HepG2 (cell line): ENCODE data around the gene IPPK. TPM values are rescaled to one million over a fixed set of nuclear protein-coding genes. Genes with fewer than 3 reads are reported as not detected.

Experiments used
- FOXO1 ChIP-seq: sonication (generic); formaldehyde crosslinking; IDR thresholded peaks from 2 replicates; pipeline ENCODE4 v1.4.0; 2020; ENCODE audit warnings: missing genetic modification reagents
- GTF2F1 ChIP-seq: fragments of 150-350 bp; IDR thresholded peaks from 2 replicates; pipeline ENCODE4 v1.6.1; 2014; ENCODE audit warnings: low read length
- GTF3A ChIP-seq: sonication (generic); formaldehyde crosslinking; conservative IDR thresholded peaks from 2 replicates; pipeline ENCODE4 v1.4.0; 2020; ENCODE audit warnings: mild to moderate bottlenecking, missing genetic modification reagents
- HCFC1 ChIP-seq: fragments of 150-350 bp; IDR thresholded peaks from 2 replicates; pipeline ENCODE4 v1.6.1; 2014; ENCODE audit warnings: low read depth, low read length
- NRL ChIP-seq: sonication (generic); formaldehyde crosslinking; IDR thresholded peaks from 2 replicates; pipeline ENCODE4 v1.5.0; 2020; ENCODE audit warnings: missing genetic modification reagents, mild to moderate bottlenecking, moderate library complexity, borderline replicate concordance
- SOX6 ChIP-seq, 2 experiments: fragments of 450-650 bp in 1 of 2; sonication (generic) in 1 of 2; formaldehyde crosslinking in 1 of 2; IDR thresholded peaks; 2 replicates each; pipeline versions ENCODE4 v1.4.0 to v1.6.1; 2017 to 2020; ENCODE audit warnings: antibody characterized with exemption in 1 of 2, mild to moderate bottlenecking in 1 of 2, missing genetic modification reagents in 1 of 2
- ZBTB40 ChIP-seq, 2 experiments: fragments of 450-650 bp in 1 of 2; sonication (generic) in 1 of 2; formaldehyde crosslinking in 1 of 2; IDR thresholded peaks; 2 replicates each; pipeline versions ENCODE4 v1.6.1 to v1.8.0; 2016 to 2022; ENCODE audit warnings: antibody characterized with exemption in 1 of 2, mild to moderate bottlenecking in 1 of 2, missing genetic modification reagents in 1 of 2
- ZBTB42 ChIP-seq: sonication (generic); formaldehyde crosslinking; IDR thresholded peaks from 2 replicates; pipeline ENCODE4 v1.5.0; 2020; ENCODE audit warnings: mild to moderate bottlenecking, missing genetic modification reagents
- ZNF280D ChIP-seq: sonication (generic); formaldehyde crosslinking; IDR thresholded peaks from 2 replicates; pipeline ENCODE4 v1.5.1; 2020; ENCODE audit warnings: mild to moderate bottlenecking, missing genetic modification reagents
- ZNF598 ChIP-seq: sonication (generic); formaldehyde crosslinking; IDR thresholded peaks from 2 replicates; pipeline ENCODE4 v1.5.1; 2020; ENCODE audit warnings: mild to moderate bottlenecking, missing genetic modification reagents, borderline replicate concordance
- ZNF687 ChIP-seq: sonication (generic); formaldehyde crosslinking; IDR thresholded peaks from 2 replicates; pipeline ENCODE4 v1.5.1; 2020; ENCODE audit warnings: mild to moderate bottlenecking, missing genetic modification reagents, moderate library complexity
- ZNF891 ChIP-seq: sonication (generic); formaldehyde crosslinking; IDR thresholded peaks from 2 replicates; pipeline ENCODE4 v1.5.0; 2020; ENCODE audit warnings: mild to moderate bottlenecking, missing genetic modification reagents
- polyA plus RNA-seq, 8 experiments: library from polyadenylated mRNA; depleted of rRNA in 3 of 8; stranded (reverse) in 7 of 8; unstranded in 1 of 8; fragments of >200 nt; fragmentation: Illumina TruSeq in 4 of 8; extraction: Trizol in 4 of 8; gene quantifications; 2 replicates each; pipeline versions ENCODE4 v1.2.1 to v1.2.3, GENCODE V29; 2011 to 2016; ENCODE audit warnings: low read depth in 4 of 8, missing spikeins in 1 of 8, mixed read lengths in 1 of 8; ENCODE audit not compliant: insufficient read depth in 1 of 8
- total RNA-seq, 5 experiments: library from RNA; depleted of rRNA; stranded (reverse); fragments of >200 nt; fragmentation: Illumina TruSeq; extraction: Trizol; gene quantifications; 2 replicates each; pipeline ENCODE4 v1.2.3, GENCODE V29; 2016; ENCODE audit warnings: low read depth in 1 of 5

The IPPK gene
- total and polyA plus RNA-seq, 2 of the 13 experiments (the other 11 are each of a cell fraction or from before 2014, with no cell fraction given): 9.9 to 14.1 TPM

DNA sequence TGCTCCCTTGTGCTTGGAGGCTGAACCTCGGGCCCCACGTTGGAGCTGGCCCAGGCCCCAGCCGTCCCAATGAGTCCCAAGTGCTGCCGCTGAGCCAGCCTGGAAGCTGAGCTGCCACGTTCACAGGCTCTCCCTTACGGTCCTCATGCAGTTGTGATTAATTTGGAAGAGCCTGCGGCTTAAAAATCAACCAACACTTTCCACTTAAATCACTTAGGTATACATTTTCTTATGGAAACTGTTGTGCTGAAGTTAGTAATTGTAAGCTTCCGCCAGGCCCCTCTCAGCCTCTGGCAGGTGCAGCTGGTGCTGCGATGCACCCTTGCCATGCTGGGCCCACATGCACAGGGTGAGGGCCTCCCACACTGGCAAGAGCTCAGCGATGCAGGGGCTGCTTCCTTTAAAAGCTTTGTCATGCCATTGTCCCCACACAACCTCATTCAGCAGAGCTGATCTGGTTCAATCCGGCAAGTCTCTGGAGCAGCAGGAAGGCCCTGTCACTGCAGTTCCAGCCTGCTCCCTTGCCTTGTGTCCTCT is 61.0 kb downstream of the IPPK start (continued):
- no peak for TF ChIP-seq GTF3A (CRISPR knock-in tag)
- TF ChIP-seq GTF2F1: no peak
- TF ChIP-seq HCFC1: no peak
- TF ChIP-seq ZNF891 (CRISPR knock-in tag): peak; percentile 68; the same call in 1 of the 2 replicates
- peak; percentile 18; the same call in 1 of the 2 replicates for TF ChIP-seq ZNF598 (CRISPR knock-in tag)
- peak; percentile 74; the same call in 1 of the 2 replicates for TF ChIP-seq NRL (CRISPR knock-in tag)
- no peak for TF ChIP-seq FOXO1 (CRISPR knock-in tag)
- TF ChIP-seq ZBTB42 (CRISPR knock-in tag): no peak
- TF ChIP-seq ZNF687 (CRISPR knock-in tag): peak; percentile 88
- no peak for TF ChIP-seq ZBTB40 (IDR thresholded peaks at IDR 0.05)
- peak; percentile 40; the same call in 1 of the 2 replicates for TF ChIP-seq ZBTB40 (CRISPR knock-in tag; IDR thresholded peaks at IDR 0.05)
- 0 out of 2 replicates have a peak, but pooled peaks have one; percentile 57 for TF ChIP-seq ZNF280D
- TF ChIP-seq SOX6 (IDR thresholded peaks at IDR 0.05): no peak
- 0 out of 2 replicates have a peak, but pooled peaks have one; percentile 5 for TF ChIP-seq SOX6 (CRISPR knock-in tag; IDR thresholded peaks at IDR 0.05)
